OCI-LY7 (cell line): ENCODE measurements around the gene FRAS1.

ENCODE experiments used
- EZH2phosphoT487 ChIP-seq: fragments of 200-600 bp; sonication (generic); IDR thresholded peaks from 2 replicates; pipeline ENCODE4 v1.6.1; 2018; ENCODE audit warnings: low read depth, borderline replicate concordance, mild to moderate bottlenecking, mixed run types, antibody characterized with exemption, low read length, moderate library complexity, mixed read lengths
- TF ChIP-seq, protein P1 (sequence below): fragments of 200-600 bp; sonication (generic); conservative IDR thresholded peaks from 2 replicates; pipeline ENCODE4 v1.5.1; 2014; ENCODE audit warnings: mild to moderate bottlenecking, antibody characterized with exemption, low read length, moderate library complexity, mixed read lengths

GRCh38 chr4:78337244-78338020 lies 280.3 kb downstream of the FRAS1 start:
- TF ChIP-seq, protein P1, sequence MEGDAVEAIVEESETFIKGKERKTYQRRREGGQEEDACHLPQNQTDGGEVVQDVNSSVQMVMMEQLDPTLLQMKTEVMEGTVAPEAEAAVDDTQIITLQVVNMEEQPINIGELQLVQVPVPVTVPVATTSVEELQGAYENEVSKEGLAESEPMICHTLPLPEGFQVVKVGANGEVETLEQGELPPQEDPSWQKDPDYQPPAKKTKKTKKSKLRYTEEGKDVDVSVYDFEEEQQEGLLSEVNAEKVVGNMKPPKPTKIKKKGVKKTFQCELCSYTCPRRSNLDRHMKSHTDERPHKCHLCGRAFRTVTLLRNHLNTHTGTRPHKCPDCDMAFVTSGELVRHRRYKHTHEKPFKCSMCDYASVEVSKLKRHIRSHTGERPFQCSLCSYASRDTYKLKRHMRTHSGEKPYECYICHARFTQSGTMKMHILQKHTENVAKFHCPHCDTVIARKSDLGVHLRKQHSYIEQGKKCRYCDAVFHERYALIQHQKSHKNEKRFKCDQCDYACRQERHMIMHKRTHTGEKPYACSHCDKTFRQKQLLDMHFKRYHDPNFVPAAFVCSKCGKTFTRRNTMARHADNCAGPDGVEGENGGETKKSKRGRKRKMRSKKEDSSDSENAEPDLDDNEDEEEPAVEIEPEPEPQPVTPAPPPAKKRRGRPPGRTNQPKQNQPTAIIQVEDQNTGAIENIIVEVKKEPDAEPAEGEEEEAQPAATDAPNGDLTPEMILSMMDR = no peak
- TF ChIP-seq EZH2phosphoT487 = no peak
